Stomach (tissue), 9 donors: Measurements from ENCODE around the gene CCL14. TPM values are rescaled to one million over a fixed set of nuclear protein-coding genes. Genes with fewer than 3 reads are reported as not detected.

Experiments
- DNase-seq, 2 donors: peaks; one replicate each; pipeline versions ENCODE4 v3.0.0 to v3.0.0-alpha.2; 2013 to 2019
- H3K27ac ChIP-seq, 5 donors: fragments of 200-600 bp in 4 of 5; sonication (generic) in 4 of 5; one replicate each; pipeline ENCODE4 v1.5.1; 2013 to 2019; ENCODE audit warnings: mild to moderate bottlenecking in 1 of 5, moderate library complexity in 1 of 5
- H3K27me3 ChIP-seq, 3 donors: fragments of 200-600 bp; sonication (generic); one replicate each; pipeline ENCODE4 v1.5.1; 2017 to 2019; ENCODE audit warnings: mixed run types in 1 of 3
- H3K36me3 ChIP-seq, 4 donors: fragments of 200-600 bp; sonication (generic); 1 replicate in 3 of 4; 2 replicates in 1 of 4; pipeline ENCODE4 v1.5.1; 2016 to 2019
- H3K4me1 ChIP-seq, 4 donors: fragments of 200-600 bp; sonication (generic); one replicate each; pipeline ENCODE4 v1.5.1; 2016 to 2019
- H3K4me3 ChIP-seq, 4 donors: fragments of 200-600 bp; sonication (generic) in 3 of 4; one replicate each; pipeline ENCODE4 v1.5.1; 2016 to 2019; ENCODE audit warnings: mild to moderate bottlenecking in 1 of 4
- H3K9me3 ChIP-seq, 4 donors: fragments of 200-600 bp; sonication (generic); one replicate each; pipeline ENCODE4 v1.5.1; 2016 to 2019
- CTCF ChIP-seq, 7 experiments: fragments of 450-650 bp in 4 of 7; fragments of 200-600 bp in 3 of 7; sonication (generic) in 3 of 7; IDR thresholded peaks; one replicate each; pipeline ENCODE4 v1.5.1; 2016 to 2019; ENCODE audit warnings: antibody characterized with exemption in 7 of 7, control low read depth in 2 of 7, mild to moderate bottlenecking in 1 of 7
- EP300 ChIP-seq: sonication (generic); formaldehyde crosslinking; IDR thresholded peaks from one replicate; pipeline ENCODE4 v1.6.1; 2017; ENCODE audit warnings: antibody characterized with exemption
- POLR2A ChIP-seq, 4 donors: fragments of 450-650 bp; IDR thresholded peaks; one replicate each; pipeline ENCODE4 v1.6.1; 2016; ENCODE audit warnings: antibody characterized with exemption in 4 of 4, control low read depth in 2 of 4, mild to moderate bottlenecking in 1 of 4, moderate library complexity in 1 of 4
- POLR2AphosphoS5 ChIP-seq, 3 donors: sonication (generic); formaldehyde crosslinking; IDR thresholded peaks; one replicate each; pipeline ENCODE4 v1.6.1; 2016; ENCODE audit warnings: antibody characterized with exemption in 3 of 3
- WGBS, 5 donors: extraction: QIAGEN DNeasy Blood & Tissue Kit in 3 of 5; methylation state at CpG; one replicate each; pipeline versions ENCODE4 v1.1.5 to v1.1.7; 2013 to 2018; 5-methylcytosine and 5-hydroxymethylcytosine counted together
- intact Hi-C: fragments of 100-400 bp; cut with DNase I; formaldehyde crosslinking; loops from one replicate; pipeline ENCODE4 v1.15.1; 2023; ENCODE audit warnings: low total_unique reads
- polyA plus RNA-seq, 3 donors: library from polyadenylated mRNA; stranded (reverse); fragments of 200-250 nt; gene quantifications; one replicate each; pipeline ENCODE4 v1.2.3, GENCODE V29; 2013
- total RNA-seq, 5 donors: library from RNA; depleted of rRNA; stranded (reverse); fragments of >200 nt; gene quantifications; one replicate each; pipeline versions ENCODE4 v1.1.0 to v1.2.3, GENCODE V29; 2014 to 2016
- donor health status: healthy with polysubstance abuse.
- donor health status: Bipolar disorder and iron deficiency.
- donor health status: healthy.

Gene CCL14
- total and polyA plus RNA-seq, 8 donors, result 0.58 to 80.3 (median 3.3) TPM

DNA sequence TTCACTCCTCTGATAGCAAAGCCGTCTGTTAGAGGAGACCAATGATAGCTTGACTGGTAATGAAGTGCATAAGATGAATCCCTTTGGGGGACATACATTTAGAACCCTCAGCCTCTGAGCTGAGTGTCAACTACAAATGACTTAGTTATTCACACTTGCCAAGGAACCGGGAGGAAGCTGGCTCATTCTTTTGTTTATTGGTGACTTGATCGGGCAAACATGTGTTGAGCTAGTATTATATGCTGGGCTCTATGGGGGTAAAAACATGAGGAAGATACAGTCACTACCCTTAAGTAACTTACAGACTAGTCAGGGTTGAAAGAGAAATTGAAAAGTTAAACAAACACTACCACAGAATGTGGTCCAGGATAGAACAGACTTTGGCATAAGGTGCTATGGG, 8.2 kb downstream of the CCL14 start:
- Histone ChIP-seq H3K27me3 (no peaks in the 10 kb centered on the region), H3K4me1 (peaks cover 4 to 7% (median 6%) of the 10 kb centered on the region in 4 donors), H3K27ac (no peak overlapping the region), H3K9me3 (no peaks in the 10 kb centered on the region), H3K36me3 (no peaks in the 10 kb centered on the region), H3K4me3 (no peak overlapping the region)
- TF ChIP-seq CTCF (IDR thresholded peaks at IDR 0.05) (no peak), POLR2AphosphoS5 (IDR thresholded peaks at IDR 0.05) (no peak), EP300 (no peak), POLR2A (IDR thresholded peaks at IDR 0.05) (no peak)
- 77 to 95% (median 82%) methylated on average over 2 to 3 of the region's 3 CpGs for WGBS, 5 donors
- DNase-seq, result no peak
- intact Hi-C loops, result loop anchor here (10.0 kb wide), 2 partner anchors 96 to 166 kb away; no protein-coding TSS in a partner anchor

- no peak overlapping the region for H3K27ac ChIP-seq
- H3K4me3 ChIP-seq, result no peak overlapping the region
- TF ChIP-seq POLR2AphosphoS5 (IDR thresholded peaks at IDR 0.05), result no peak
- no peak for TF ChIP-seq EP300
- TF ChIP-seq CTCF (IDR thresholded peaks at IDR 0.05), result no peak
- TF ChIP-seq POLR2A (IDR thresholded peaks at IDR 0.05), result no peak
- no peaks in the 10 kb centered on the region for H3K36me3 ChIP-seq
- intact Hi-C loops, result loop anchor here (10.0 kb wide), 2 partner anchors 97 to 167 kb away; no protein-coding TSS in a partner anchor
- no peaks in the 10 kb centered on the region for H3K27me3 ChIP-seq
- no peak for DNase-seq
- 91 to 95% (median 94%) methylated on average over 7 of the region's 7 CpGs for WGBS, 5 donors
- no peaks in the 10 kb centered on the region for H3K9me3 ChIP-seq
- peaks cover 4 to 15% (median 11%) of the 10 kb centered on the region in 4 donors for H3K4me1 ChIP-seq
These were observed 9.0 kb downstream of the CCL14 start for GRCh38 chr17:35977509-35977908.

DNA sequence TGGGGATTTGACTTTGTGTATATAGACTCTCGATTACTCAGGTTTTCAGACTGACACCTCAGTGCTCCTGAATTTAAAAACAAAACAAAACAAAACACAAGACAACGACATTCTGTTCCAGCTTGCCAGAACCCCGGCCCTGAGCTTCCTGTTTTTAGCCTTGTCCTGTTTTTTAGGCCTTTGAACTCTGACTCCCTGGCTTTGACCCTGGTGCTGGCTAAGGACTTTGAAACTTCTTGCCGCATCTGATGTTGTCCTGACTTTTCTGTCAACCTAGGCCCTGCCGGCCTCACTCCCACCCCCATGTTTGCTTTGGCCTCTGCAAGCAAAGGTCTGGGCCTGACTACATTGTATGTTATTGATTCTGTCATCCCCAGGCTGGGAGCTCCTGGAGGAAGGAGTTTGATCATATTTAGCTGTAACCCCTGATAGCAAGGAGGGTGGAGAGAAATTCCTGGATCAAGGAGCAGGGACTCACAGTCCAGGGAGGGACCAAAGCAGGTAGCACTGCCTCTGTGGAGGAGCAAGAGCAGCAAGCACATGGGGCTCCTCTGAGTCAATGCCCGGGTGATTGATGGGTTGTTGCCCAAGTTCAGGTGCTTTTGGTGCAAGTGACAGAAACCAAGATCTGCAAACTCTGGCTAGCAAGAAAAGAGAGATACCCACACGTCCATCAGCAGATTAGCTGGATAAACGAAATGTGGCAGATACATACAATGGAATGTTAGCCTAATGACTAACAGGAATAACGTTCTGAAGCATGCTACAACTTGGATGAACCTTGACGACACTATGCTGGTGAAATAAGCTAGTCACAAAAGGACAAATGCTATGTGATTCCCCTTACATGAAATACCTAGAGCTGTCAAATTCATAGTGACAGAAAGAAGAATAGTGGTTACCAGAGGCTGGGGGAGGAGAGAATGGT, 12.9 kb downstream of the CCL14 start:
- no peaks in the 10 kb centered on the region for H3K9me3 ChIP-seq
- DNase-seq, result peak in 1 of 2 donors; percentile 50
- no peaks in the 10 kb centered on the region for H3K27me3 ChIP-seq
- H3K4me3 ChIP-seq, result no peak overlapping the region
- H3K4me1 ChIP-seq, result peaks cover 4 to 15% (median 11%) of the 10 kb centered on the region in 4 donors
- no peaks in the 10 kb centered on the region for H3K36me3 ChIP-seq
- intact Hi-C loops, result loop anchor here (10.0 kb wide), 2 partner anchors 101 to 171 kb away; no protein-coding TSS in a partner anchor
- 32 to 47% (median 42%) methylated on average over 10 of the region's 10 CpGs for WGBS, 5 donors
- TF ChIP-seq POLR2A (IDR thresholded peaks at IDR 0.05), result no peak
- no peak for TF ChIP-seq EP300
- no peak for TF ChIP-seq CTCF (IDR thresholded peaks at IDR 0.05)
- no peak for TF ChIP-seq POLR2AphosphoS5 (IDR thresholded peaks at IDR 0.05)
- peak overlapping the region in 1 of 5 donors; percentile 35 for H3K27ac ChIP-seq

- intact Hi-C loops, result loop anchor here (10.0 kb wide), 2 partner anchors 102 to 172 kb away; no protein-coding TSS in a partner anchor
- peak overlapping the region in 1 of 5 donors; percentile 35 for H3K27ac ChIP-seq
- H3K4me1 ChIP-seq, result peaks cover 4 to 15% (median 11%) of the 10 kb centered on the region in 4 donors
- TF ChIP-seq POLR2AphosphoS5 (IDR thresholded peaks at IDR 0.05) (no peak), CTCF (IDR thresholded peaks at IDR 0.05) (no peak), POLR2A (IDR thresholded peaks at IDR 0.05) (no peak), EP300 (no peak)
- no peak for DNase-seq
- H3K36me3 ChIP-seq, result no peaks in the 10 kb centered on the region
- whole genome bisulfite sequencing, 5 donors, result 62 to 74% (median 69%) methylated on average over 4 of the region's 4 CpGs
- no peaks in the 10 kb centered on the region for H3K9me3 ChIP-seq
- no peak overlapping the region for H3K4me3 ChIP-seq
- no peaks in the 10 kb centered on the region for H3K27me3 ChIP-seq
These were observed 13.6 kb downstream of the CCL14 start for GRCh38 chr17:35972945-35973332.
